Nephron progenitor cell (in vitro differentiated cells): ENCODE measurements around the gene ATP8B3.

Experiments used
- DNase-seq: peaks from one replicate; pipeline ENCODE4 v3.0.0; 2021
- H3K27ac Mint-ChIP-seq: 2 replicates; pipeline ENCODE4 v1.8.0; 2021; ENCODE audit warnings: mild to moderate bottlenecking, moderate library complexity, mixed read lengths
- H3K27me3 Mint-ChIP-seq: 2 replicates; pipeline ENCODE4 v1.8.0; 2021; ENCODE audit warnings: mild to moderate bottlenecking, low read depth, mixed read lengths; ENCODE audit not compliant: poor library complexity
- H3K36me3 Mint-ChIP-seq: 2 replicates; pipeline ENCODE4 v1.8.0; 2021; ENCODE audit warnings: low read depth, mixed read lengths
- H3K4me1 Mint-ChIP-seq: 2 replicates; pipeline ENCODE4 v1.8.0; 2021; ENCODE audit warnings: mixed read lengths
- H3K4me3 Mint-ChIP-seq: 2 replicates; pipeline ENCODE4 v1.8.0; 2021; ENCODE audit warnings: mild to moderate bottlenecking, moderate library complexity, mixed read lengths
- H3K9me3 Mint-ChIP-seq: 2 replicates; pipeline ENCODE4 v1.8.0; 2021; ENCODE audit warnings: mild to moderate bottlenecking, moderate library complexity, mixed read lengths
- CTCF ChIP-seq: fragments of 200-600 bp; sonication (generic); IDR thresholded peaks from 2 replicates; pipeline ENCODE4 v1.5.0; 2021; ENCODE audit warnings: antibody characterized with exemption

The ATP8B3 gene

DNA sequence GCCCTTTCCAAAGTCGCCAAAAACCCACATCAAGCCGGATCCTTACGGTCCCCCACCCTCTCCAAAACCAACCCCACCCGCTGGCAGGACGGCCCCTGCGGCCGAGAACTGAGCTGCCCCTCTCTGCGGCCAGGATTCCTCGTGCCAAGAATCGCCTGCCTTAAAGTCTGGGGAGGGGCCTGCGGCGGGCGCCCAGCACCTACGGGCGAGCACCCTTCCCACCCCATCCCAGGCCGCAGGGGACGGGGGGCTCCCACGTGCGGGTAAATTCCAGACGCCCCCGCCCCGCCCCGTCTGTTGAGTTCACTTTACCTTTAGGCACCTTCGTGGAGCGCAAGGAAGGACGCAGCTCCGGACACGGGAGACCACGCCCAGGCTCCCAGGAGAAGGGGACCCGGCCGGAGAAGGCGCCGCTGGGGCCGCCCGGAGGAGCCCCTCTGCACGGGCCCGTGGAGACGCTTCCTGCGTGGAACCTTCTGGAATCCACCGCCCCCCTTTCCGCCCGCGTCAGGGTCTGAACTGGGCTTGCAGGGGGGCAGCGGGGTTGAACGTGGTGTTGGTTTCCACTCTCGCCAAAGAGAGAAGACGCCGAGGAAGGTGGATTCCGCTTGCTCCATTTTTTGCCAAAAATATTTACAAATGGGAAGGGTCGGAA is 36.0 kb downstream of the ATP8B3 start:
- H3K4me1 Mint-ChIP-seq: no peaks in the 10 kb centered on the region
- H3K27me3 Mint-ChIP-seq: peaks cover 99% of the 10 kb centered on the region
- no peak for TF ChIP-seq CTCF
- H3K36me3 Mint-ChIP-seq: peaks cover 6% of the 10 kb centered on the region
- DNase-seq: no peak
- no peak overlapping the region for H3K27ac Mint-ChIP-seq
- H3K4me3 Mint-ChIP-seq: no peak overlapping the region
- H3K9me3 Mint-ChIP-seq: peaks cover 61% of the 10 kb centered on the region

- peaks cover 99% of the 10 kb centered on the region for H3K27me3 Mint-ChIP-seq
These were observed 36.9 kb downstream of the ATP8B3 start for GRCh38 chr19:1774989-1775772.

DNA sequence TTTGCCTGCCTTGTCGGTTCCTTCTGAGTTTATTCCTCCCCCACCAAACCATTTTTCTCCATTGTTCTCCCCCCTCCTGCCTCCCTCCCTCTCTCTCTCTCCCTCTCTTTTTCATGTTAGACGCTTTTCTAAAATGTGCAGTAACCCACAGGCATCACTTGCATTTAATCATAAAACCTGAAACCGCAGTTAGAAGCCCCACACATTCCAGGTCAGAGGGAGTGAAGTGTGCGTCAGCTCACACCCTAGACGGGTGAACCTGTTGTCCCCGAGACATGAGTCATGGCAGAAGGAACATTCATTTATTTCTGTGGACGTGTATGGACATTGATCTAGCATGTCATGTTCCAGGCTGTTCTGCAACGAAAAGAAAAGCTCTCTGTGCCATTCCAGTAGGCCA is 38.9 kb downstream of the ATP8B3 start:
- Mint-ChIP-seq H3K36me3 (peaks cover 14% of the 10 kb centered on the region), H3K4me3 (no peak overlapping the region), H3K27me3 (peaks cover 99% of the 10 kb centered on the region), H3K4me1 (no peaks in the 10 kb centered on the region), H3K9me3 (peaks cover 76% of the 10 kb centered on the region), H3K27ac (no peak overlapping the region)
- TF ChIP-seq CTCF: no peak
- no peak for DNase-seq

More at GRCh38 chr19:1774989-1775772, 36.9 kb downstream of the ATP8B3 start:
- Mint-ChIP-seq H3K4me3 (no peak overlapping the region), H3K9me3 (peaks cover 63% of the 10 kb centered on the region), H3K4me1 (no peaks in the 10 kb centered on the region), H3K36me3 (peaks cover 14% of the 10 kb centered on the region), H3K27ac (no peak overlapping the region)
- DNase-seq: no peak
- peak; percentile 42 for TF ChIP-seq CTCF

DNA sequence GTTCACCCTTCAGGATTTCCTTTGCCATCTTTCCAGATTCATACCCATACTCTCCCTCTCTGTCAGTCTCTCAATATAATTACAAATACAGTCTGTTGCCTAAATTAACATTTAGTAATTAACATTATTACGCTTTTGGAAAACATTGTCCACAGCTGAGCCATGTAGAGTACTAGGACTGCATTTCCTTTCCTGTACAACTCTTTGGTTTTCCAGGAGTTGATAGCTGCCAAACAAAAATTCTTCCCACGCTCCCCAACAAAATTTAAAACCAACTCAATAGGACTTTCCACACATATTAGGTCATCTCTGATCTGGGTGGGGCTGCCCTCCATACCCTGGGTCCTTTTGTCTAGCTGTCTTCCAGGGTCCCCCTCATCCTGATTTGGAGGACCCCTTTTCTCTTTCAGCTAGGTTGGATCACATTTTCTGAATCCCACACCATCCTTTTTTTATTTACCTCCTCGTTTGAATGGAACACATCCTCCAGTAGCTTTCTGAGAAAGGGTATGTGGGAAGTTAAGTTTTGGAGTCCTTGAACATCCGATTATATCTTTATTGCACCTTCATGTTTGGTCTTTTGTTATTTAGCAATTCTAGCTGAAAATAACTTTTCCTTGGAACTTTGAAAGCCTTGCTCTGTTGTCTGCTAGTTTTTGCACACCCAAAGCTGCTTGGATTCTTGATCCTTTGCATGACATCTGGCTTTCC is 41.1 kb downstream of the ATP8B3 start:
- Mint-ChIP-seq H3K36me3 (peaks cover 10% of the 10 kb centered on the region), H3K4me1 (no peaks in the 10 kb centered on the region), H3K27ac (no peak overlapping the region), H3K9me3 (peaks cover 64% of the 10 kb centered on the region), H3K27me3 (peaks cover 99% of the 10 kb centered on the region), H3K4me3 (no peak overlapping the region)
- TF ChIP-seq CTCF: no peak
- DNase-seq: no peak

GRCh38 chr19:1769645-1769985 is 42.5 kb downstream of the ATP8B3 start:
- Mint-ChIP-seq H3K27ac (no peak overlapping the region), H3K4me1 (no peaks in the 10 kb centered on the region), H3K27me3 (peaks cover 99% of the 10 kb centered on the region), H3K9me3 (peaks cover 54% of the 10 kb centered on the region), H3K36me3 (peaks cover 10% of the 10 kb centered on the region), H3K4me3 (no peak overlapping the region)
- no peak for DNase-seq
- no peak for TF ChIP-seq CTCF
